Effector memory CD8-positive, alpha-beta T cell (primary cell): ENCODE measurements around the gene BCL6.

Experiments used
- ATAC-seq: fragments of 150-1000 bp; cut with Tn5 transposase; replicated peaks from 2 replicates; pipeline ENCODE4 v1.10.0; 2021; ENCODE audit warnings: mild to moderate bottlenecking, moderate library complexity
- DNase-seq, 3 experiments: peaks; one replicate each; pipeline ENCODE4 v3.0.0; 2021
- H3K27ac Mint-ChIP-seq, 2 donors: one replicate each; pipeline ENCODE4 v1.8.0; 2022; ENCODE audit warnings: mild to moderate bottlenecking in 2 of 2, mixed read lengths in 2 of 2, moderate library complexity in 2 of 2
- H3K27me3 Mint-ChIP-seq, 2 donors: one replicate each; pipeline ENCODE4 v1.8.0; 2022; ENCODE audit warnings: mixed read lengths in 2 of 2
- H3K36me3 Mint-ChIP-seq: one replicate; pipeline ENCODE4 v1.8.0; 2022; ENCODE audit warnings: mild to moderate bottlenecking, moderate library complexity, mixed read lengths; ENCODE audit not compliant: insufficient read depth
- H3K4me1 Mint-ChIP-seq, 2 donors: one replicate each; pipeline ENCODE4 v1.8.0; 2022; ENCODE audit warnings: low read depth in 2 of 2, mixed read lengths in 2 of 2
- H3K4me3 Mint-ChIP-seq, 2 donors: one replicate each; pipeline ENCODE4 v1.8.0; 2022; ENCODE audit warnings: mild to moderate bottlenecking in 2 of 2, mixed read lengths in 2 of 2, moderate library complexity in 2 of 2
- H3K9me3 Mint-ChIP-seq, 2 donors: one replicate each; pipeline ENCODE4 v1.8.0; 2022; ENCODE audit warnings: mixed read lengths in 2 of 2

BCL6 gene

DNA sequence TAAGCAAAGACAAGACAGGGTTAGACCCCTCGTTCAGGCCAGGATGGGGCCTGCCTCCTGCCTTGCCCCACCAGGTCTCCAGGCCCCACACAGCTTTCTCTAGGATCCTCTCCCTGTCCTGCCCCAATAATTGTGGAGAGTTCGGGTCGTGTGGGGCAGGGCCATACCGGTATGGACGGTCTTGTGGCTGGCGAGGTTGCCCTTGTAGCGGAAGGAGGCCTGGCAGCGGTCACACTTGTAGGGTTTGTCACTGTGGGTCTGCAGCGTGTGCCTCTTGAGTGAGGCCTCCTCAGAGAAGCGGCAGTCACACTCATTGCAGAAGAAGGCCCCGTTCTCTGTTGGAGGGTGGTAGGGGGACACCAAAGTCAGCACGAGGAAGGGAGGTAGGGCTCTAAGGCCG, 18.7 kb downstream of the BCL6 start:
- no peak for DNase-seq
- H3K36me3 Mint-ChIP-seq: peaks cover 60% of the 10 kb centered on the region
- no peak overlapping the region for H3K4me3 Mint-ChIP-seq
- no peak for ATAC-seq
- H3K9me3 Mint-ChIP-seq: no peaks in the 10 kb centered on the region
- no peaks in the 10 kb centered on the region for H3K27me3 Mint-ChIP-seq
- H3K27ac Mint-ChIP-seq: peak overlapping the region; percentile 7 to 46
- H3K4me1 Mint-ChIP-seq: no peaks in the 10 kb centered on the region

DNA sequence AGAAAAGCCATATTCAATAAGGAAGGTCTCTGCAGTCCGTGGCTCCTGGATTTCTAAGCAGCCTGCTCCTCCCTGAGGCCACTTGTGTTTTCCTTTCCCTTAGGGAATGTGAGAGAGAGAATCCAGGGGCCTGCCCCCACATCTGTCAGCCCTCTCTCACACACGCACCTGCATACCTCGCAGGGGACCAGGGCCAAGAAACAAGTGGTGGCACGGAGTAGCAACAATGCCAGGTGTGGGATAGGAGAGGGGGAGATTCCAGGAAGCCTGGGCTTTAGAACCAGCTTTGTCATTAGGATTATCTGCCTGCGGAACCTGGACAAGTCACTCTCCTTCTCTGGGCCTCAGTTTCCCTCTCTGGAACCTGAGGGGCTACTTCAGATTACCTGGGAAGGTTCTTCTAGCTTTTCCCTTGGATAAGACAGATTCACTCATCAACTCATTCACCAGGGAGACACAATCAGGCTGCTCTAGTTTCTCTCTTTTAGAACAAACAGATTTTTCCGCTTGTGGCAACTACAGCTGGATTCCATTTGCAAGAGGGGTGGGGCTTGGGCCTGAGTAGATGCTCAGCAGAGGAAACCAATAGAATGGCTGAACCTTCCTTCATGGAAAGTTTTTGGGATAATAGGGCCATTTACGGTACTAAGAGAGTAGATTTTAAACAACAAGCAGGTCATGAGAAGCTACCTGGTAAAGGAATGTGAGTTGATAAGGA, 19.5 kb downstream of the BCL6 start:
- no peak overlapping the region for H3K4me3 Mint-ChIP-seq
- H3K27me3 Mint-ChIP-seq: no peaks in the 10 kb centered on the region
- ATAC-seq: no peak
- no peaks in the 10 kb centered on the region for H3K9me3 Mint-ChIP-seq
- no peak for DNase-seq
- H3K36me3 Mint-ChIP-seq: peaks cover 64% of the 10 kb centered on the region
- no peak overlapping the region for H3K27ac Mint-ChIP-seq
- no peaks in the 10 kb centered on the region for H3K4me1 Mint-ChIP-seq

DNA sequence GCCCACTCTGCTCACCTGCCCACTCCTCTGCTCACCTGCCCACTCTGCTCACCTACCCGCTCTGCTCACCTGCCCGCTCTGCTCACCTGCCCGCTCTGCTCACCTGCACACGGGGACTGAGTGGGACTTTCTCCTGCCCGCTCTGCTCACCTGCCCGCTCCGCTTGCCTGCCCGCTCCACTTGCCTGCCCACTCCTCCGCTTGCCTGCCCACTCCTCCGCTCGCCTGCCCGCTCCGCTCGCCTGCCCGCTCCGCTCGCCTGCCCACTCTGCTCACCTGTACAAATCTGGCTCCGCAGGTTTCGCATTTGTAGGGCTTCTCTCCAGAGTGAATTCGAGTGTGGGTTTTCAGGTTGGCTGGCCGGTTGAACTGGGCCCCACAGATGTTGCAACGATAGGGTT, 20.0 kb downstream of the BCL6 start:
- Mint-ChIP-seq H3K4me3 (no peak overlapping the region), H3K36me3 (peaks cover 66% of the 10 kb centered on the region), H3K4me1 (no peaks in the 10 kb centered on the region), H3K27ac (no peak overlapping the region), H3K9me3 (no peaks in the 10 kb centered on the region), H3K27me3 (no peaks in the 10 kb centered on the region)
- ATAC-seq: no peak
- no peak for DNase-seq

DNA sequence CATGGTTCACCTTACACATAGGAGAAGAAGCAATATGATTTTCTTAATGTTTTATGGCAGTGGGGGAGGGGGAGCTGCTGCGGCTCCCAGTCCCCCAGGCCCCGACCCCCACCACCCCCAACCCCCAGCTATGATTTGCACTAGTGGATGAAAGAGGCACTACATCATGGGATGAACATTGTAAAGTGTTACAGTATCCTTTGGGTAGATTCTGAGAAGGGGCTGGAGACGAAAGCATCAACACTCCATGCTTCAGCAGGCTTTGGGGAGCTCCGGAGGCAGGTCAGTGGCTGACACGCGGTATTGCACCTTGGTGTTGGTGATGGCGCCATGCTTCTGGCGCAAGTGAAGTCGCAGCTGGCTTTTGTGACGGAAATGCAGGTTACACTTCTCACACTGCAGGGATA, 23.1 kb downstream of the BCL6 start:
- H3K4me1 Mint-ChIP-seq: no peaks in the 10 kb centered on the region
- DNase-seq: no peak
- no peak overlapping the region for H3K27ac Mint-ChIP-seq
- no peak overlapping the region for H3K4me3 Mint-ChIP-seq
- H3K27me3 Mint-ChIP-seq: no peaks in the 10 kb centered on the region
- H3K36me3 Mint-ChIP-seq: peaks cover 56% of the 10 kb centered on the region
- H3K9me3 Mint-ChIP-seq: no peaks in the 10 kb centered on the region
- ATAC-seq: no peak

DNA sequence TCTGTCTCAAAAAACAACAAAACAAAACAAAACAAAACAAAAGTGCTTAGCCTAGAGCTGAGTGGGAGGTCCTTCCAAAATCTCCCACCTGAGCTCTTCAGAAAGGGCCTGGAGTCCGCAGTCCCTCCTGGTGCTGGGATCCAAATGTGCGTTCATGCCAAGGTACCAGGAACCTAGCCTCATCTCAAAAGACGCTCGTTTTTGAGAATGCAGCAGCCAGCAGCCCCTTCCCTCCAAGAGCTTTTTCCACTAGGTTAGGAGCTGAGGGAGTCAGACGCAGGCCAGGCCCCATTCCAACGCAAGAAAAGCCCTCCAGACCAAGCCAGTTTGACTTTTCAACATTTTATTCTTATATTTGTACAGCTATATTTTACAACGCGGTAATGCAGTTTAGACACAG, 24.2 kb downstream of the BCL6 start:
- Mint-ChIP-seq H3K9me3 (no peaks in the 10 kb centered on the region), H3K4me1 (no peaks in the 10 kb centered on the region), H3K27ac (no peak overlapping the region), H3K36me3 (peaks cover 51% of the 10 kb centered on the region), H3K4me3 (no peak overlapping the region), H3K27me3 (no peaks in the 10 kb centered on the region)
- ATAC-seq: no peak
- no peak for DNase-seq

DNA sequence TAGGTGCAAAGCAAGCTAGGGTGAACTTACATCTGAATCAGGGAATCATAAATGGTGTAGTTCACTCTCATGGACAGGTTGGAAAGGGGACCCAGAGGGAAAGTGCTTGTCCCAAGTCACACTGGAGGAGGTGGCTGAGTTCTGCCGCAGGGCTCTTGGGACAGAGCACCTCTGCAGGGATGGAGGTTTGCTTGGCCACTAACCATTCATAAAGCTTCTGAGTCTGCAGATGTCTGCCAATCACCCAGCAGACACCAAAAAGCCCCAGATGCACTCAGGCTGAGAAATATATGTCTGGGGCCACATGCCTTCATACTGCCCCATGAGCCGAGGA, 25.0 kb downstream of the BCL6 start:
- H3K27ac Mint-ChIP-seq: peak overlapping the region in 1 of 2 donors; percentile 1
- H3K27me3 Mint-ChIP-seq: no peaks in the 10 kb centered on the region
- no peak overlapping the region for H3K4me3 Mint-ChIP-seq
- H3K36me3 Mint-ChIP-seq: peaks cover 46% of the 10 kb centered on the region
- no peaks in the 10 kb centered on the region for H3K4me1 Mint-ChIP-seq
- DNase-seq (no peak), ATAC-seq (no peak)
- H3K9me3 Mint-ChIP-seq: no peaks in the 10 kb centered on the region

DNA sequence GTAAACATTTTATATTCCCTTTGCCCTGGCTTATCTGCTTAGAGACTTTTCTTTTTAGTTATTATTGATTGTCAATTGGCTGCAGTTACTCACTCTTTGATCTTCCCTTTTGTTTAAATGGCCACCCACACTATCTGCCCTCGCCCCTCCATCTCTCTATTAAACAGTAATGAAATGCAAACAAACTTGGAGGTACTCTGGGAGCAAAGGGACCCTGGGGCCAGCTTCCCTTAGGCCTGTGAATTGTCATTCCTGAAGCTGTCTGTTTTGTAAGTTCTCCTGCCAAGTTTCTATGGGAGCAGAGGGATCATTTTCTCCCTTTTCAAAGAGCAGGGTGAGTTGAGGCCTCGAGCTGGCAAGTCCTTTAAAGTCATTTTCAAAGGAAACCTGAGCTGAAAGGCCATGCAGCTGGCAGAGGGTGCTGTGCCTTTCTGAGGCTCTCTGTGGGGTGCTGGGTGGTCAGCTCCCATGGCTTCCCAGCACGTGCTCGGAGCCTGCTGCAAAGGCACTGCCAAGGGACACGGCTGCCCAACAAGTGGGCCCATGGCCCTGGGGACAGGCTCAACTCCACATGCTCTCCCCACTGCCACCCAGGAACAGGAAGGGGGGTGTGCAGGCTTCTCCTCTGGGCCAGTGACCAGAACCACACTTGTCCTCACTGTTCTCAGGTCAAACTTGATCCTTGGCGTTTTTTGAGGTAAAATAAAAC, 25.5 kb downstream of the BCL6 start:
- H3K27ac Mint-ChIP-seq: peak overlapping the region; percentile 1 to 50
- H3K4me1 Mint-ChIP-seq: peaks cover 0 to under 1% of the 10 kb centered on the region in 2 donors
- H3K4me3 Mint-ChIP-seq: no peak overlapping the region
- H3K27me3 Mint-ChIP-seq: no peaks in the 10 kb centered on the region
- H3K36me3 Mint-ChIP-seq: peaks cover 41% of the 10 kb centered on the region
- DNase-seq (no peak), ATAC-seq (no peak)
- H3K9me3 Mint-ChIP-seq: no peaks in the 10 kb centered on the region

DNA sequence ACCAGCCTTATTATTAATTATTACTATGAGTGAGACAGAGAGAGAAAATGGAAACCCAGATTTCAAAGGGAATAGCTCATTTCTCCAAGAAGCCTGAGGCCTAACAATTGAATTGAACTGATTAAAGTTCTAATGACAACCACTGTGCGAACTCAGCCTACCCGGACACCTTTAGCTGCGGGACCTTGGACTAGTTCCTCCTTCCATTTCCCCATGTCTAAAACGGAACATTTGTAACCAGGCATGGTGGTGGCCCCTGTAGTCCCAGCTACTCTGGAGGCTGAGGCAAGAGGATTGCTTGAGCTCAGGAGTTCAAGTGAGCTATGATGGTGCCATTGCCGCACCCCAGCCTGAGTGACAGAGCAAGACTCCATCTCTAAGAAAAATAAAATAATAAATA, 26.5 kb downstream of the BCL6 start:
- peaks cover 32% of the 10 kb centered on the region for H3K36me3 Mint-ChIP-seq
- no peak for DNase-seq
- H3K27me3 Mint-ChIP-seq: no peaks in the 10 kb centered on the region
- no peak overlapping the region for H3K4me3 Mint-ChIP-seq
- H3K27ac Mint-ChIP-seq: no peak overlapping the region
- no peak for ATAC-seq
- peaks cover 9 to 10% of the 10 kb centered on the region in 2 donors for H3K4me1 Mint-ChIP-seq
- no peaks in the 10 kb centered on the region for H3K9me3 Mint-ChIP-seq

DNA sequence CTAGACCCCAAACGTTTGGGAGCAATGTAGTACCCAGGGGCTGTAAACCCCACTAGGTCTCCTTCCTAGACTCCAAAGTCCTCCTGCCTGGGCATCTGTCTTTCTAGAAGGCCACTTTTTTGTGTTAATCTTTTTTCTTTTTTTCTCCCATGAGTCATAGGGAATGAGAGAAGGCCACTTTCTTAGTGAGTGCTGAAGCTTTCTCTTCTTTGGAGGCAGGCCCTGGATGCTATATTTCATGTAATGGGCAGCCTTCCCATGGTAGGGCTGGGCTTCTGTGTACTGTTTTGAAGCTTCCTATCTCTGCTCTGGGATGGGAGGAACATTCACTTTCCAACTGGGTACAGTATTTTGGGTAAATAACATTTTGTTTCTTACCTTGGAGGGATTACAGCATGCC, 27.7 kb downstream of the BCL6 start:
- peaks cover 20% of the 10 kb centered on the region for H3K36me3 Mint-ChIP-seq
- H3K27ac Mint-ChIP-seq: no peak overlapping the region
- ATAC-seq (no peak), DNase-seq (no peak)
- no peaks in the 10 kb centered on the region for H3K27me3 Mint-ChIP-seq
- H3K9me3 Mint-ChIP-seq: no peaks in the 10 kb centered on the region
- peaks cover 10 to 13% of the 10 kb centered on the region in 2 donors for H3K4me1 Mint-ChIP-seq
- no peak overlapping the region for H3K4me3 Mint-ChIP-seq

DNA sequence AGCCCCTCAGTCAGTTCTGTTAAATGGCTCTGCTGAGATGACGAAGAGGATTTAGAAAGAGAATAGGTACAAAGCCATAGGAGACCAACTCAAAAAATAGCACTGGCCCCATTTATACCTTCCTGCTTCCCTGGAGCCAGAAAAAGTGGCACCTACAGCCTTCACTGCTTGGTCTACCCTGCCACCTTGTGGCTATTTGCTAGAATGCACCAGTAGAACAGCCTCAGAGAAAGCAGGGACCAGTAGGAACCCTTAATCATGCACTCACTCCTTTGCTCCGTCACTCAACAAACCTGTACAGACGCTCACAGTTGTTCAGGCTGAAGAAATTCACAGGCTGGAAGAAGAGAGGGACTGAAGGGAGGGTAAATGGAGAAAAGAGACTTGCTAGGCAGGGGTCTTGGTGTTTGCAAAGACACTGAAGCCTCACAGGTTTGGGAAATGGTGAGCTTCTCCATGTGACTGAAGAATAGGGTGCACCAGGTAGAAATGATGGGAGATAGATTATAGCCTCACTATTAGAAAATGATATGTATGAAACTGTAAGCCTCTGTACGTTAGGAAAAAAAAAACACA, 30.8 kb downstream of the BCL6 start:
- peaks cover 10 to 13% of the 10 kb centered on the region in 2 donors for H3K4me1 Mint-ChIP-seq
- no peaks in the 10 kb centered on the region for H3K9me3 Mint-ChIP-seq
- peak overlapping the region; percentile 29 to 75 for H3K27ac Mint-ChIP-seq
- no peaks in the 10 kb centered on the region for H3K36me3 Mint-ChIP-seq
- no peaks in the 10 kb centered on the region for H3K27me3 Mint-ChIP-seq
- DNase-seq (peak; percentile 73 to 81 (median 74)), ATAC-seq (peak; percentile 93)
- H3K4me3 Mint-ChIP-seq: peak overlapping the region in 1 of 2 donors; percentile 17

DNA sequence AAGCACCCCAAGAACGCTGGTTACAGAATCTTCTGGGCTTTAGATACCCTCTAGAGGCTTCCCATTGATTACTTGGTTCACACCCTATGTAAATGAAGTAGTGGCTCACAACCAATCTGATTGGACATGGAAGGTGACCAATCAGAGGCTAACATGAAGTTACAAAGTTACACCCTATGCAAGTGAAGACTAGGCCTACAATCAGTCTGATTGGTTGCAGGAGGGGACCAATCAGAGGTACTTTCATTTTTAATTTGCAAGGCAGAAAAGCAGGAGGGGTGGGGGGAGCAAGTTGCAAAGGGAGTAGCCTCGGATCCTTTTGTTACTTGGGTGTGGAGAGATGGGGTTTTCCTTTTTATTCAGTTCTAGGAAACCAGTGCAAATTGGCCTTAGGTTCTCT, 31.8 kb downstream of the BCL6 start:
- no peaks in the 10 kb centered on the region for H3K36me3 Mint-ChIP-seq
- no peak overlapping the region for H3K27ac Mint-ChIP-seq
- no peaks in the 10 kb centered on the region for H3K27me3 Mint-ChIP-seq
- DNase-seq (peak in 2 of 3 experiments; percentile 6 to 10), ATAC-seq (peak; percentile 69)
- H3K4me1 Mint-ChIP-seq: peaks cover 10 to 13% of the 10 kb centered on the region in 2 donors
- H3K4me3 Mint-ChIP-seq: peak overlapping the region; percentile 17 to 51
- H3K9me3 Mint-ChIP-seq: no peaks in the 10 kb centered on the region

DNA sequence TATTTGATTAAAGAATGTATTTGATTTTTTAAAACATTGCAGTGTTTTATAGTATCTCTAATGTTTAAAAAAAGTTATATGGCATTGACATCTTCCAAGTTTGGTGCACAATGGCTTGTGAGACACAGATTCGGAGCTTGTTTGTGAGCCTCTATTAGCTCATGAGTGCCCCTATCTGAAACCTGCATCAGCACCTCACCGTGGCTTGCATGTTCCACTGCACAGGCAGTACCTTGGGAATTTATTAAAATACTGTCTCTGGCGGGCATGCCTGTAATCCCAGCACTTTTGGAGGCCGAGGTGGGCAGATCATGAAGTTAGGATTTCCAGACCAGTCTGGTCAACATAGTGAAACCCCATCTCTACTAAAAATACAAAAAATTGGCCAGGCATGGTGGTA, 36.1 kb downstream of the BCL6 start:
- Mint-ChIP-seq H3K27me3 (no peaks in the 10 kb centered on the region), H3K4me3 (no peak overlapping the region), H3K27ac (no peak overlapping the region), H3K9me3 (no peaks in the 10 kb centered on the region), H3K36me3 (no peaks in the 10 kb centered on the region), H3K4me1 (peaks cover 4 to 7% of the 10 kb centered on the region in 2 donors)
- DNase-seq: no peak
- no peak for ATAC-seq

DNA sequence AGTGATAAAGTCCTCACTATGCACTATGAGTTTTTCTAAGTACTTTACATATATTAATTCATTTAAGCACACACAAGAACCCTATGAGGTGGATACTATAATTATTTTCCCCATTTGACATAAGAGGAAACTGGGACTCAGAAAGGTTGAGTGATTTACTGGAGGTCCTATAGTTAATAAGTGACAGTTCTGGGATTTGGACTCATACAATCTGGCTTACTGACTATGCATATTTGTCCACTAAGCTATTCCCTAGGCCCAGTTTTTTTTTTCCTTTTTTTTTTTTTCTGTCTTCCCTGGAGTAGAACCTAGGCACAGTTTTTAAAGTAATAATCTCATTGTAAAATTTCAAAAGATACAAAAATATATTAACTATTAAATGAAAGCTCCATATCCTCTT, 36.6 kb downstream of the BCL6 start:
- H3K36me3 Mint-ChIP-seq: no peaks in the 10 kb centered on the region
- no peak overlapping the region for H3K27ac Mint-ChIP-seq
- H3K4me3 Mint-ChIP-seq: no peak overlapping the region
- DNase-seq (no peak), ATAC-seq (no peak)
- peaks cover 0 to 3% of the 10 kb centered on the region in 2 donors for H3K4me1 Mint-ChIP-seq
- no peaks in the 10 kb centered on the region for H3K9me3 Mint-ChIP-seq
- H3K27me3 Mint-ChIP-seq: no peaks in the 10 kb centered on the region

DNA sequence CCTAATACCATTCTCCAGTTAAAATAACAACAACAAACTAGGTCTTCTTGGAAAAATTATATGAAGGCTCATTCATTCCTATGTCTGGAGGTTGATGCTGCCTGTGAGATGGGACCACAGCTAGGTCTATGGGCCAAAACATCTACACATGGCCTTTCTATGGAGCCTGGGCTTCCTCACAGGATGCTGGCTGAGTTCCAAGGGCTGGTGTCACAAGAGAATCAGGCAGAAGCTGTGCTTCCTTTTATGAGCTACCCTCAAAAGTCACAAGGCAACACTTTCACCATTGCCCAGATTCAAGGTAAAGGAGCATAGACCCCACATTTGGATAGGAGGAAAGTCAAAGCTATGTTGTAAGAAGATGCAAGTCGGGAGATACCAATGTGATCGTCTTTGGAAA, 38.3 kb downstream of the BCL6 start:
- Mint-ChIP-seq H3K4me1 (no peaks in the 10 kb centered on the region), H3K9me3 (no peaks in the 10 kb centered on the region), H3K36me3 (no peaks in the 10 kb centered on the region), H3K4me3 (no peak overlapping the region), H3K27ac (no peak overlapping the region), H3K27me3 (no peaks in the 10 kb centered on the region)
- ATAC-seq: no peak
- DNase-seq: no peak
